Measurements from ENCODE around the gene TRAPPC2B. TPM values are rescaled to one million over a fixed set of nuclear protein-coding genes. Genes with fewer than 3 reads are reported as not detected.

TRAPPC2B gene
- polyA plus RNA-seq, 1 donor (not counting 4 experiments of a cell fraction or from before 2014, with no cell fraction given), result 20.8 TPM

DNA sequence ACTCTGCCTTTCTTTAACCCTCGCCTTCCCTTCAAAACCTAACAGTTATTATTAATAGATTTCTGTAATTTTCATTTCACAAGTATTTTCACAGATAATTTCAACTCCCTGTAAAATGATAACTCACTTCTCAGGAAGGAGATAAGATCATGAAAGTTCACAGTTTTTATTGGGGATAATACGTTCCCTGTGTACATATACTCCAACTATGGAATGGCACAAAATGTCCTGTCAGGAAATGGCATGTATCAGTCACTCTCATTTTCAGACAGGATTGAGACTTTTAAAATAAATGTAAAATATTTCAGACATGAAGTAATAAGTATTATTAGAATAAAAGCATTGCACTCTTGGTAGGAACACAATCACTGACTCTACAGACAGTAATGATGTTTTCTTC, 932 bp upstream of the TRAPPC2B start:
- H4K20me1 ChIP-seq (ENCODE audit: control insufficient read depth, extremely low read depth, insufficient read depth, low read length), result no peaks in the 10 kb centered on the region
- H3K27ac ChIP-seq (ENCODE audit: control insufficient read depth, insufficient read depth, low read length), result peak overlapping the region; percentile 90
- peak overlapping the region; percentile 88 for H3K4me2 ChIP-seq (ENCODE audit: control insufficient read depth, extremely low read depth, insufficient read depth, low read depth, low read length)
- H3K27me3 ChIP-seq (ENCODE audit: control insufficient read depth, extremely low read depth, insufficient read depth, low read length), result no peaks in the 10 kb centered on the region
- TF ChIP-seq EZH2 (IDR thresholded peaks at IDR 0.05; ENCODE audit: low read length), result no peak
- TF ChIP-seq, protein P1, sequence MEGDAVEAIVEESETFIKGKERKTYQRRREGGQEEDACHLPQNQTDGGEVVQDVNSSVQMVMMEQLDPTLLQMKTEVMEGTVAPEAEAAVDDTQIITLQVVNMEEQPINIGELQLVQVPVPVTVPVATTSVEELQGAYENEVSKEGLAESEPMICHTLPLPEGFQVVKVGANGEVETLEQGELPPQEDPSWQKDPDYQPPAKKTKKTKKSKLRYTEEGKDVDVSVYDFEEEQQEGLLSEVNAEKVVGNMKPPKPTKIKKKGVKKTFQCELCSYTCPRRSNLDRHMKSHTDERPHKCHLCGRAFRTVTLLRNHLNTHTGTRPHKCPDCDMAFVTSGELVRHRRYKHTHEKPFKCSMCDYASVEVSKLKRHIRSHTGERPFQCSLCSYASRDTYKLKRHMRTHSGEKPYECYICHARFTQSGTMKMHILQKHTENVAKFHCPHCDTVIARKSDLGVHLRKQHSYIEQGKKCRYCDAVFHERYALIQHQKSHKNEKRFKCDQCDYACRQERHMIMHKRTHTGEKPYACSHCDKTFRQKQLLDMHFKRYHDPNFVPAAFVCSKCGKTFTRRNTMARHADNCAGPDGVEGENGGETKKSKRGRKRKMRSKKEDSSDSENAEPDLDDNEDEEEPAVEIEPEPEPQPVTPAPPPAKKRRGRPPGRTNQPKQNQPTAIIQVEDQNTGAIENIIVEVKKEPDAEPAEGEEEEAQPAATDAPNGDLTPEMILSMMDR (optimal IDR thresholded peaks at IDR 0.05 in 1 of 3, IDR thresholded peaks at IDR 0.05 in 1 of 3, conservative IDR thresholded peaks at IDR 0.05 in 1 of 3; ENCODE audit: extremely low read depth in 1 of 3, insufficient read depth in 2 of 3, low read length in 3 of 3), result no peak
- FAIRE-seq (no peak), DNase-seq (ENCODE audit: low read depth, low spot score) (no peak)
- H3K79me2 ChIP-seq (ENCODE audit: control insufficient read depth, insufficient read depth, low read length), result peaks cover 20% of the 10 kb centered on the region
- H2AFZ ChIP-seq (ENCODE audit: control insufficient read depth, low read length), result peak overlapping the region; percentile 99
- H3K9ac ChIP-seq (ENCODE audit: control insufficient read depth, extremely low read depth, insufficient read depth, low read length), result peak overlapping the region; percentile 88
- H3K4me1 ChIP-seq (ENCODE audit: control insufficient read depth, extremely low read depth, insufficient read depth, low read length), result peaks cover 6% of the 10 kb centered on the region
- no peaks in the 10 kb centered on the region for H3K9me1 ChIP-seq (ENCODE audit: control insufficient read depth, extremely low read depth, insufficient read depth, low read length)
- no peaks in the 10 kb centered on the region for H3K9me3 ChIP-seq (ENCODE audit: control insufficient read depth, low read depth, low read length)
- dilution Hi-C loops (cut with MboI; ENCODE audit: extremely low pct_ligation_motif_present, low sequenced_read_pairs), result no loop called here
- peak overlapping the region; percentile 71 to 91 (median 88) for H3K4me3 ChIP-seq (ENCODE audit: control insufficient read depth in 2 of 3, extremely low read depth in 1 of 3, insufficient read depth in 2 of 3, low read depth in 1 of 3, low read length in 3 of 3)
- H3K36me3 ChIP-seq (ENCODE audit: control insufficient read depth in 2 of 2, extremely low read depth in 1 of 2, insufficient read depth in 2 of 2, low read length in 2 of 2), result peaks cover 0 to 2% of the 10 kb centered on the region in 2 experiments

DNA sequence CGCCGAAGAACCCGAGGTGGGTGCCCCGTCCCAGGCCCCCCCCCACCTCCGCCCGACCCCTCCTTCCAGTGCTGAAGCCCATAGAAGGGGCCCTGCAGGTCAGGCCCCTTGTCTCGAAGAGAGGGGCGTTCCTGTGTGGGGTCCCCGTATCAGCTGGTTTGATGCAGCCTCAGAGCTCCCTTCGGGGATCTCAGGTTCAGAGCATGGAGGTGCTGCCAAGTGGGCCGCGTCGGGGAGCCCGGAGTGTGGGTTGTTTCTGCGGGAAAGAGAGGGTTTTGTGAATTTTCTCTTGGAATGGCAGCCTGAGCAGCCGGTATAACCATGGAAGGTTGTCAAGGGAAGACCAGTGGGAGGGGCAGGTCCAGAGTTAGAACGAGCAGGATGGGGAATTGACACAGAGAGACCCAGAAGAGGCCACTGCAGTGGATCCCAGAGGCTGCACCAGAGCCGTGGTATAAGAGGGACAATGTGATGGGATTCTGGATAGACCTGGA, 384 bp downstream of the TRAPPC2B start:
- Histone ChIP-seq H3K27ac (ENCODE audit: control insufficient read depth, insufficient read depth, low read length) (peak overlapping the region; percentile 90), H3K4me3 (ENCODE audit: control insufficient read depth in 2 of 3, extremely low read depth in 1 of 3, insufficient read depth in 2 of 3, low read depth in 1 of 3, low read length in 3 of 3) (peak overlapping the region; percentile 71 to 93 (median 91)), H3K36me3 (ENCODE audit: control insufficient read depth in 2 of 2, extremely low read depth in 1 of 2, insufficient read depth in 2 of 2, low read length in 2 of 2) (peaks cover 0 to 2% of the 10 kb centered on the region in 2 experiments), H3K4me2 (ENCODE audit: control insufficient read depth, extremely low read depth, insufficient read depth, low read depth, low read length) (peak overlapping the region; percentile 95), H3K4me1 (ENCODE audit: control insufficient read depth, extremely low read depth, insufficient read depth, low read length) (peaks cover 6% of the 10 kb centered on the region), H3K79me2 (ENCODE audit: control insufficient read depth, insufficient read depth, low read length) (peaks cover 17% of the 10 kb centered on the region), H3K9me1 (ENCODE audit: control insufficient read depth, extremely low read depth, insufficient read depth, low read length) (no peaks in the 10 kb centered on the region), H4K20me1 (ENCODE audit: control insufficient read depth, extremely low read depth, insufficient read depth, low read length) (no peaks in the 10 kb centered on the region), H2AFZ (ENCODE audit: control insufficient read depth, low read length) (peak overlapping the region; percentile 88), H3K9me3 (ENCODE audit: control insufficient read depth, low read depth, low read length) (no peaks in the 10 kb centered on the region), H3K27me3 (ENCODE audit: control insufficient read depth, extremely low read depth, insufficient read depth, low read length) (no peaks in the 10 kb centered on the region), H3K9ac (ENCODE audit: control insufficient read depth, extremely low read depth, insufficient read depth, low read length) (peak overlapping the region; percentile 88)
- dilution Hi-C loops (cut with MboI; ENCODE audit: extremely low pct_ligation_motif_present, low sequenced_read_pairs), result no loop called here
- FAIRE-seq (peak; percentile 44), DNase-seq (ENCODE audit: low read depth, low spot score) (no peak)
- TF ChIP-seq EZH2 (IDR thresholded peaks at IDR 0.05; ENCODE audit: low read length), result no peak
- TF ChIP-seq, protein P1 (optimal IDR thresholded peaks at IDR 0.05 in 1 of 3, IDR thresholded peaks at IDR 0.05 in 1 of 3, conservative IDR thresholded peaks at IDR 0.05 in 1 of 3; ENCODE audit: extremely low read depth in 1 of 3, insufficient read depth in 2 of 3, low read length in 3 of 3), result no peak

All from keratinocyte (primary cell).